IMR-90 (cell line): ENCODE measurements around the gene ERC2. TPM values are rescaled to one million over a fixed set of nuclear protein-coding genes. Genes with fewer than 3 reads are reported as not detected.
A peak's percentile ranks its signal among the peaks of the same experiment; 100 is the strongest.

Experiments
- ATAC-seq: fragments of 200-7000 bp; cut with Tn5 transposase; 2 replicates; pipeline ENCODE4 v1.9.1; 2020; ENCODE audit warnings: low read depth, mild to moderate bottlenecking, moderate library complexity
- BruUV-seq: library from RNA; stranded (reverse); fragments of 400-500 nt; replicated peaks from 2 replicates; lab custom pipeline; 2021; lab: Mats Ljungman, UMichigan
- CTCF ChIA-PET: fragments of 300-600 bp; formaldehyde crosslinking; extraction: SDS; loops from one replicate; lab custom pipeline; 2021; ENCODE audit warnings: antibody characterized with exemption; lab: Yijun Ruan, JAX
- POLR2A ChIA-PET: fragments of 300-600 bp; sonication (Branson Sonifier 250); formaldehyde crosslinking; loops from one replicate; lab custom pipeline; 2022; ENCODE audit warnings: antibody characterized with exemption; ENCODE audit not compliant: unreplicated experiment; lab: Charles Lee
- DNase-seq: peaks from one replicate; pipeline ENCODE4 v3.0.0; 2013
- H2AFZ ChIP-seq: replicated peaks from 2 replicates; pipeline ENCODE3; 2013; ENCODE audit warnings: low read length, mild to moderate bottlenecking; ENCODE audit not compliant: poor library complexity
- H2AK5ac ChIP-seq: 2 replicates; pipeline ENCODE4 v1.6.1; 2013; ENCODE audit warnings: low read depth, low read length, inconsistent platforms
- H2AK9ac ChIP-seq: replicated peaks from 2 replicates; pipeline ENCODE3; 2013; ENCODE audit warnings: mild to moderate bottlenecking, low read depth, low read length, moderate library complexity; ENCODE audit not compliant: poor library complexity
- H2BK120ac ChIP-seq: 2 replicates; pipeline ENCODE4 v1.6.1; 2013; ENCODE audit warnings: low read depth, low read length, inconsistent platforms
- H2BK15ac ChIP-seq: 3 replicates; pipeline ENCODE4 v1.6.1; 2013; ENCODE audit warnings: low read depth, low read length, inconsistent platforms
- H2BK20ac ChIP-seq: 2 replicates; pipeline ENCODE4 v1.6.1; 2013; ENCODE audit warnings: low read depth, mild to moderate bottlenecking, inconsistent platforms, low read length, moderate library complexity
- H2BK5ac ChIP-seq: 2 replicates; pipeline ENCODE4 v1.6.1; 2013; ENCODE audit warnings: mild to moderate bottlenecking, low read depth, low read length, inconsistent platforms; ENCODE audit not compliant: poor library complexity, severe bottlenecking
- H3K14ac ChIP-seq: replicated peaks from 2 replicates; pipeline ENCODE4 v1.6.1; 2013; ENCODE audit warnings: low read depth, low read length, inconsistent platforms
- H3K18ac ChIP-seq: 2 replicates; pipeline ENCODE4 v1.6.1; 2013; ENCODE audit warnings: low read depth, low read length, control low read depth
- H3K23ac ChIP-seq: 2 replicates; pipeline ENCODE4 v1.6.1; 2013; ENCODE audit warnings: low read depth, low read length, inconsistent platforms
- H3K27ac ChIP-seq: 2 replicates; pipeline ENCODE4 v1.5.1; 2013; ENCODE audit warnings: mild to moderate bottlenecking, control low read depth, low read length; ENCODE audit not compliant: insufficient read depth
- H3K27me3 ChIP-seq: 2 replicates; pipeline ENCODE4 v1.6.1; 2013; ENCODE audit warnings: low read length; ENCODE audit not compliant: control insufficient read depth, insufficient read depth
- H3K36me3 ChIP-seq: 2 replicates; pipeline ENCODE4 v1.6.1; 2013; ENCODE audit warnings: low read length, mixed read lengths; ENCODE audit not compliant: control insufficient read depth, insufficient read depth
- H3K4ac ChIP-seq: 2 replicates; pipeline ENCODE4 v1.6.1; 2013; ENCODE audit warnings: low read depth, low read length, inconsistent platforms
- H3K4me1 ChIP-seq: 2 replicates; pipeline ENCODE4 v1.6.1; 2013; ENCODE audit warnings: low read length, mixed read lengths; ENCODE audit not compliant: control insufficient read depth, insufficient read depth
- H3K4me2 ChIP-seq: 2 replicates; pipeline ENCODE4 v1.6.1; 2013; ENCODE audit warnings: low read depth, mild to moderate bottlenecking, control low read depth, low read length, moderate library complexity
- H3K4me3 ChIP-seq: 2 replicates; pipeline ENCODE4 v1.5.1; 2013; ENCODE audit warnings: low read depth, mild to moderate bottlenecking, control low read depth, low read length, moderate library complexity; ENCODE audit not compliant: insufficient read depth
- H3K56ac ChIP-seq: 2 replicates; pipeline ENCODE4 v1.6.1; 2013; ENCODE audit warnings: low read length, inconsistent platforms; ENCODE audit not compliant: insufficient read depth; ENCODE audit errors: extremely low read depth
- H3K79me1 ChIP-seq, 2 experiments: 2 replicates each; pipeline ENCODE4 v1.6.1; 2013; ENCODE audit warnings: low read length in 2 of 2, inconsistent platforms in 1 of 2, low read depth in 1 of 2
- H3K9ac ChIP-seq: 2 replicates; pipeline ENCODE4 v1.6.1; 2013; ENCODE audit warnings: low read depth, low read length, control low read depth
- H3K9me1 ChIP-seq: 2 replicates; pipeline ENCODE4 v1.6.1; 2013; ENCODE audit warnings: low read length, inconsistent platforms; ENCODE audit not compliant: insufficient read depth
- H3K9me3 ChIP-seq: 2 replicates; pipeline ENCODE4 v1.6.1; 2013; ENCODE audit warnings: low read length; ENCODE audit not compliant: control insufficient read depth, insufficient read depth
- H4K20me1 ChIP-seq: 2 replicates; pipeline ENCODE4 v1.6.1; 2013; ENCODE audit warnings: low read length, inconsistent platforms; ENCODE audit not compliant: insufficient read depth
- H4K5ac ChIP-seq: 2 replicates; pipeline ENCODE4 v1.6.1; 2013; ENCODE audit warnings: mild to moderate bottlenecking, low read depth, low read length, control low read depth
- H4K8ac ChIP-seq, 2 experiments: 2 replicates each; pipeline ENCODE4 v1.6.1; 2013; ENCODE audit warnings: low read depth in 2 of 2, low read length in 2 of 2, control low read depth in 1 of 2, inconsistent platforms in 1 of 2
- H4K91ac ChIP-seq: 2 replicates; pipeline ENCODE4 v1.6.1; 2013; ENCODE audit warnings: low read depth, low read length, inconsistent platforms; ENCODE audit not compliant: insufficient read depth
- BHLHE40 ChIP-seq: fragments of 150-350 bp; IDR thresholded peaks from 2 replicates; pipeline ENCODE4 v1.6.1; 2016; ENCODE audit warnings: mild to moderate bottlenecking, low read depth, low read length
- CHD1 ChIP-seq: IDR thresholded peaks from 2 replicates; pipeline ENCODE4 v1.6.1; 2012; ENCODE audit warnings: low read depth, low read length, improper control_type of control experiment
- MAZ ChIP-seq: IDR thresholded peaks from 2 replicates; pipeline ENCODE4 v1.6.1; 2012; ENCODE audit warnings: low read depth, mild to moderate bottlenecking, low read length, improper control_type of control experiment, moderate library complexity, borderline replicate concordance
- NFE2L2 ChIP-seq: fragments of 150-350 bp; IDR thresholded peaks from 2 replicates; pipeline ENCODE4 v1.6.1; 2016; ENCODE audit warnings: low read depth, mild to moderate bottlenecking, low read length
- POLR2A ChIP-seq: IDR thresholded peaks from 2 replicates; pipeline ENCODE4 v1.6.1; 2012; ENCODE audit warnings: mild to moderate bottlenecking, low read depth, low read length
- RAD21 ChIP-seq: IDR thresholded peaks from 2 replicates; pipeline ENCODE4 v1.6.1; 2012; ENCODE audit warnings: low read length, improper control_type of control experiment
- RFX5 ChIP-seq: IDR thresholded peaks from 2 replicates; pipeline ENCODE4 v1.8.0; 2012; ENCODE audit warnings: low read depth, mild to moderate bottlenecking, low read length, moderate library complexity
- SMC3 ChIP-seq: fragments of 150-350 bp; IDR thresholded peaks from 2 replicates; pipeline ENCODE4 v1.6.1; 2016; ENCODE audit warnings: low read depth, mild to moderate bottlenecking, antibody characterized with exemption, low read length, moderate library complexity
- WGBS, 2 experiments: methylation state at CpG; one replicate each; pipeline versions ENCODE4 v1.1.5 to v1.1.7; 2013; ENCODE audit warnings: missing lambda C conversion rate in 2 of 2; ENCODE audit not compliant: insufficient read length in 1 of 2; ENCODE audit errors: extremely low coverage in 2 of 2; 5-methylcytosine and 5-hydroxymethylcytosine counted together
- dilution Hi-C: fragments of 300-500 bp; cut with HindIII; formaldehyde crosslinking; loops from one replicate; pipeline ENCODE4 v1.14.3; 2018; ENCODE audit warnings: low sequenced_read_pairs; ENCODE audit not compliant: unreplicated experiment
- in situ Hi-C: fragments of 300-500 bp; cut with MboI; formaldehyde crosslinking; loops from 3 replicates; pipeline ENCODE4 v1.14.3; 2019; ENCODE audit warnings: low sequenced_read_pairs, inconsistent platforms, mixed read lengths
- intact Hi-C: fragments of 100-400 bp; cut with micrococcal nuclease; formaldehyde crosslinking; loops from 2 replicates; pipeline ENCODE4 v1.10.0; 2022
- polyA plus RNA-seq, 3 experiments: library from polyadenylated mRNA; depleted of rRNA; stranded (reverse); fragments of >200 nt; gene quantifications; 2 replicates each; pipeline ENCODE4 v1.2.3, GENCODE V29; 2012; ENCODE audit warnings: low replicate concordance in 1 of 3
- total RNA-seq: library from RNA; depleted of rRNA; stranded (reverse); fragments of >200 nt; gene quantifications from 2 replicates; pipeline ENCODE4 v1.2.3, GENCODE V29; 2012
- TF ChIP-seq, protein P1 (sequence below): fragments of 150-350 bp; IDR thresholded peaks from 2 replicates; pipeline ENCODE4 v1.6.1; 2016; ENCODE audit warnings: low read depth, mild to moderate bottlenecking, low read length, moderate library complexity, borderline replicate concordance
- TF ChIP-seq, protein P2 (sequence below): fragments of 150-350 bp; IDR thresholded peaks from 2 replicates; pipeline ENCODE4 v1.6.1; 2017; ENCODE audit warnings: mild to moderate bottlenecking, antibody characterized with exemption, low read length, low read depth
- TF ChIP-seq, protein P3 (sequence below): conservative IDR thresholded peaks from 2 replicates; pipeline ENCODE4 v1.5.1; 2012; ENCODE audit warnings: mild to moderate bottlenecking, low read depth, low read length, improper control_type of control experiment

ERC2 gene
- total and polyA plus RNA-seq, 2 of the 4 experiments (the other 2 are of a cell fraction), result 0.17 to 0.18 TPM

DNA sequence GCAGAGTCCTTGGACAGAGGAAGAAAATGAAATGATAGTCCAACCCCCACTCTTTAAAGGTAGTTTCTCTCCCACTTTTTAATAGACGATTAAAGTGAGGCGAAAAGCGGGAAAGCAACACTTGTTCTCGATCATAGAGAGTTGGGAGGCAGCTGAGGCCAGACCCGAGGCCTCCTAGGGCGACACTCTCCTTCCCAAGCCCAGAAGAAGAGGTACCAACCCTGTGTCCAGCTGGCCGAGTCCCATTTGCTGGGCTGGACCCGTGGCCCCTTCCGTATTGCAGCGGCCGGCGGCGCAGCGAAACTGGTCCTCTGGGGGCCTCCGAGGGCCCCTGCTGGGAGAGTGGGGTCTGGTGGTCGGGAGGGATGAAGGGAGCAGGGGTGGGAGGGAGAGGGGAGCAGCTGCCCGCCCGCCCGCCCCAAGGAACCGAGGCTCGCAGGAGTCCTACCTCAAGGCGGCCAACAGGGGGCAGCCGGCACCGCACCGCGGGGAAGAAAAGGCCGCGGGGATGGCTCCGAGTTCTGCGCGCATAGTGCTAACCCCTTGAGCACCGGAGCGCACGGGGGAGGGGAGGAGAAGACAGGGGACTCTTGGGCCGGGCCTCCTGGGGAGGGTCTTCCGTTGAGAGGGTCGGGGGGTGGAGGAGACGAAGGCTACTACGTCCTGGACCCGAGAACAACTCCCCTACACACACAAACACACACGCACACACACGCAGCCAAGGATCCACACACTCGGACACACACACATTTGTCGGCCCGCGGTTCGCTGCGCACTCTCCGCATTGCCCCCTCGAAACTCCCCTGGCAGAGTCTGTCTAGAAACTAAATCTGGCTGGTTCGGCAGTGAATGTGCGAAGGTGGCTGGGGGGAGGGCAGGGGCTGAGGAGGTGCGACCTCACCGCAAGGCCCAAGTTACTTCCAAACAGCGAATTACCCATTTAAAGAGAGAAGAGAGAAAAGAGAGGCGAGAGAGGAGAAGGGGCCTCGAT, 983.2 kb downstream of the ERC2 start:
- H3K79me1 ChIP-seq, result peaks cover 0 to 26% of the 10 kb centered on the region in 2 experiments; a peak in 1 of 4 replicates
- H3K9ac ChIP-seq, result peak overlapping the region; percentile 100
- WGBS, 2 experiments, result 3% methylated on average over 13 of the region's 57 CpGs; no CpG with 5 or more reads in 1 of the 2 experiments
- H2AK9ac ChIP-seq, result peak overlapping the region; percentile 98
- ATAC-seq, result peak; percentile 40
- H2BK5ac ChIP-seq, result peak overlapping the region; percentile 97
- in situ Hi-C loops (loop anchor here (5.0 to 10.0 kb wide), 8 partner anchors 237 to 1060 kb away; no protein-coding TSS in a partner anchor), dilution Hi-C loops (no loop called here), intact Hi-C loops (loop anchor here (1.0 to 10.0 kb wide), 15 partner anchors 217 to 766 kb away; no protein-coding TSS in a partner anchor)
- H4K20me1 ChIP-seq, result no peaks in the 10 kb centered on the region
- peak overlapping the region; percentile 99 for H3K14ac ChIP-seq
- peak overlapping the region; percentile 97 for H2BK15ac ChIP-seq
- H2BK120ac ChIP-seq, result peak overlapping the region; percentile 98
- H3K56ac ChIP-seq, result peak overlapping the region; percentile 99
- H2AFZ ChIP-seq, result peak overlapping the region; percentile 89
- no peaks in the 10 kb centered on the region for H3K27me3 ChIP-seq
- peak overlapping the region; percentile 96 for H3K4me2 ChIP-seq
- no peak; the same call in 1 of the 2 replicates for TF ChIP-seq POLR2A
- TF ChIP-seq NFE2L2, result no peak
- TF ChIP-seq RAD21, result peak; percentile 77
- peak; percentile 70 for TF ChIP-seq SMC3
- TF ChIP-seq, protein P1, sequence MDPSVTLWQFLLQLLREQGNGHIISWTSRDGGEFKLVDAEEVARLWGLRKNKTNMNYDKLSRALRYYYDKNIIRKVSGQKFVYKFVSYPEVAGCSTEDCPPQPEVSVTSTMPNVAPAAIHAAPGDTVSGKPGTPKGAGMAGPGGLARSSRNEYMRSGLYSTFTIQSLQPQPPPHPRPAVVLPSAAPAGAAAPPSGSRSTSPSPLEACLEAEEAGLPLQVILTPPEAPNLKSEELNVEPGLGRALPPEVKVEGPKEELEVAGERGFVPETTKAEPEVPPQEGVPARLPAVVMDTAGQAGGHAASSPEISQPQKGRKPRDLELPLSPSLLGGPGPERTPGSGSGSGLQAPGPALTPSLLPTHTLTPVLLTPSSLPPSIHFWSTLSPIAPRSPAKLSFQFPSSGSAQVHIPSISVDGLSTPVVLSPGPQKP, result no peak
- peak; percentile 59; the same call in 1 of the 2 replicates for TF ChIP-seq MAZ
- TF ChIP-seq CHD1, result no peak; the same call in 1 of the 2 replicates
- TF ChIP-seq BHLHE40, result no peak
- TF ChIP-seq, protein P2, sequence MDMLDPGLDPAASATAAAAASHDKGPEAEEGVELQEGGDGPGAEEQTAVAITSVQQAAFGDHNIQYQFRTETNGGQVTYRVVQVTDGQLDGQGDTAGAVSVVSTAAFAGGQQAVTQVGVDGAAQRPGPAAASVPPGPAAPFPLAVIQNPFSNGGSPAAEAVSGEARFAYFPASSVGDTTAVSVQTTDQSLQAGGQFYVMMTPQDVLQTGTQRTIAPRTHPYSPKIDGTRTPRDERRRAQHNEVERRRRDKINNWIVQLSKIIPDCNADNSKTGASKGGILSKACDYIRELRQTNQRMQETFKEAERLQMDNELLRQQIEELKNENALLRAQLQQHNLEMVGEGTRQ, result no peak
- TF ChIP-seq, protein P3, sequence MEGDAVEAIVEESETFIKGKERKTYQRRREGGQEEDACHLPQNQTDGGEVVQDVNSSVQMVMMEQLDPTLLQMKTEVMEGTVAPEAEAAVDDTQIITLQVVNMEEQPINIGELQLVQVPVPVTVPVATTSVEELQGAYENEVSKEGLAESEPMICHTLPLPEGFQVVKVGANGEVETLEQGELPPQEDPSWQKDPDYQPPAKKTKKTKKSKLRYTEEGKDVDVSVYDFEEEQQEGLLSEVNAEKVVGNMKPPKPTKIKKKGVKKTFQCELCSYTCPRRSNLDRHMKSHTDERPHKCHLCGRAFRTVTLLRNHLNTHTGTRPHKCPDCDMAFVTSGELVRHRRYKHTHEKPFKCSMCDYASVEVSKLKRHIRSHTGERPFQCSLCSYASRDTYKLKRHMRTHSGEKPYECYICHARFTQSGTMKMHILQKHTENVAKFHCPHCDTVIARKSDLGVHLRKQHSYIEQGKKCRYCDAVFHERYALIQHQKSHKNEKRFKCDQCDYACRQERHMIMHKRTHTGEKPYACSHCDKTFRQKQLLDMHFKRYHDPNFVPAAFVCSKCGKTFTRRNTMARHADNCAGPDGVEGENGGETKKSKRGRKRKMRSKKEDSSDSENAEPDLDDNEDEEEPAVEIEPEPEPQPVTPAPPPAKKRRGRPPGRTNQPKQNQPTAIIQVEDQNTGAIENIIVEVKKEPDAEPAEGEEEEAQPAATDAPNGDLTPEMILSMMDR, result peak; percentile 66
- TF ChIP-seq RFX5, result no peak
- POLR2A ChIA-PET, result interaction anchor here (0.6 to 1.9 kb wide), 4 partner anchors 9 to 406 kb away, joined by 3 to 8 read pairs (median 6); no protein-coding TSS in a partner anchor
- peak overlapping the region; percentile 98 for H3K27ac ChIP-seq
- H3K4me1 ChIP-seq, result peaks cover 12% of the 10 kb centered on the region; the same call in 1 of the 2 replicates
- peak overlapping the region; percentile 100 for H4K91ac ChIP-seq
- CTCF ChIA-PET, result interaction anchor here (1.3 kb wide), 1 partner anchor 412 kb away, joined by 3 read pairs; no protein-coding TSS in a partner anchor
- H3K4ac ChIP-seq, result peak overlapping the region; percentile 100
- peak overlapping the region; percentile 97 for H4K5ac ChIP-seq
- BruUV-seq, result no TSS peak
- H3K9me1 ChIP-seq, result peaks cover 8% of the 10 kb centered on the region; the same call in 1 of the 2 replicates
- H3K23ac ChIP-seq, result peak overlapping the region; percentile 100
- peak overlapping the region; percentile 96 to 99 for H4K8ac ChIP-seq
- peak overlapping the region; percentile 96 for H3K18ac ChIP-seq
- H3K36me3 ChIP-seq, result peaks cover 21% of the 10 kb centered on the region
- H2BK20ac ChIP-seq, result peak overlapping the region; percentile 86
- H3K9me3 ChIP-seq, result no peaks in the 10 kb centered on the region
- peak overlapping the region; percentile 89 for H3K4me3 ChIP-seq
- peak overlapping the region; percentile 99 for H2AK5ac ChIP-seq
- DNase-seq, result peak; percentile 88
